Vagina (tissue), 2 donors: ENCODE results near the gene ARPC5. TPM values are rescaled to one million over a fixed set of nuclear protein-coding genes. Genes with fewer than 3 reads are reported as not detected.

Experiments
- DNase-seq, 2 donors: peaks; one replicate each; pipeline ENCODE4 v3.0.0-alpha.2; 2017; ENCODE audit errors: extremely low spot score in 2 of 2
- H3K27ac ChIP-seq: fragments of 200-600 bp; sonication (generic); one replicate; pipeline ENCODE4 v1.5.1; 2019
- H3K27me3 ChIP-seq: fragments of 200-600 bp; sonication (generic); one replicate; pipeline ENCODE4 v1.5.1; 2019
- H3K36me3 ChIP-seq, 2 donors: fragments of 200-600 bp; sonication (generic); one replicate each; pipeline ENCODE4 v1.5.1; 2017 to 2019
- H3K4me1 ChIP-seq: fragments of 200-600 bp; sonication (generic); one replicate; pipeline ENCODE4 v1.5.1; 2019
- H3K4me3 ChIP-seq, 2 donors: fragments of 200-600 bp; sonication (generic); 1 replicate in 1 of 2; 2 replicates in 1 of 2; pipeline ENCODE4 v1.5.1; 2016 to 2019
- H3K9me3 ChIP-seq: fragments of 200-600 bp; sonication (generic); one replicate; pipeline ENCODE4 v1.5.1; 2019
- POLR2A ChIP-seq, 2 donors: fragments of 450-650 bp; IDR thresholded peaks; one replicate each; pipeline ENCODE4 v1.6.1; 2017; ENCODE audit warnings: antibody characterized with exemption in 2 of 2, mild to moderate bottlenecking in 2 of 2, moderate library complexity in 2 of 2
- POLR2AphosphoS5 ChIP-seq, 2 donors: sonication (generic); formaldehyde crosslinking; IDR thresholded peaks; one replicate each; pipeline ENCODE4 v1.9.0; 2017; ENCODE audit warnings: antibody characterized with exemption in 2 of 2, mild to moderate bottlenecking in 2 of 2, low read depth in 1 of 2; ENCODE audit not compliant: insufficient read depth in 1 of 2
- intact Hi-C: fragments of 100-400 bp; cut with DNase I; formaldehyde crosslinking; loops from one replicate; pipeline ENCODE4 v1.15.1; 2023
- total RNA-seq: library from RNA; depleted of rRNA; stranded (reverse); fragments of >200 nt; gene quantifications from one replicate; pipeline ENCODE4 v1.2.3, GENCODE V29; 2016
- TF ChIP-seq, protein P1 (sequence below), 3 experiments: fragments of 450-650 bp in 2 of 3; fragments of 200-600 bp in 1 of 3; sonication (generic) in 1 of 3; IDR thresholded peaks; one replicate each; pipeline ENCODE4 v1.5.1; 2017 to 2019; ENCODE audit warnings: antibody characterized with exemption in 3 of 3, mild to moderate bottlenecking in 2 of 3, moderate library complexity in 2 of 3

The ARPC5 gene
- total RNA-seq, 1 donor from 2014 or later, result 48.4 TPM

DNA sequence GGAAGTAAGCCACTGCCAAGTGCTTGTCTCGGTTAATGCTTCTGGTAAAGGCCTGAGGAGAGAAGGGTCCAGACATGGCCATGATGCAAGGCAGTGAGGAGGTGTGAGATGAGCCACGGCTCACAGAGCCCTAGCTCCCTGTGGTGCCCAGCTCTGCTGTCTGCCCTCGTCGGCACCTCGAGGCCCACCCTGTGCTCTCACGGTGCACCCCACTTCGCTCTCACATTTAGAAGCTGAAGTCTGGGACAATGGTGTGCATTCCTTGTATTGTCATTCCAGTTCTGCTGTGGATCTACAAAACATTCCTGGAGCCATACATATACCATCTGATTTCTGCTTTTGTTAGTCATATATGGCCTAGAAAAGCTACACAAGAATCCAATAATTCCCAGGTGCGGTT is 48.7 kb downstream of the ARPC5 start:
- Histone ChIP-seq H3K27me3 (no peaks in the 10 kb centered on the region), H3K4me1 (peaks cover 22% of the 10 kb centered on the region), H3K36me3 (no peaks in the 10 kb centered on the region), H3K27ac (no peak overlapping the region), H3K9me3 (no peaks in the 10 kb centered on the region), H3K4me3 (no peak overlapping the region)
- intact Hi-C loops, result no loop called here
- TF ChIP-seq, protein P1, sequence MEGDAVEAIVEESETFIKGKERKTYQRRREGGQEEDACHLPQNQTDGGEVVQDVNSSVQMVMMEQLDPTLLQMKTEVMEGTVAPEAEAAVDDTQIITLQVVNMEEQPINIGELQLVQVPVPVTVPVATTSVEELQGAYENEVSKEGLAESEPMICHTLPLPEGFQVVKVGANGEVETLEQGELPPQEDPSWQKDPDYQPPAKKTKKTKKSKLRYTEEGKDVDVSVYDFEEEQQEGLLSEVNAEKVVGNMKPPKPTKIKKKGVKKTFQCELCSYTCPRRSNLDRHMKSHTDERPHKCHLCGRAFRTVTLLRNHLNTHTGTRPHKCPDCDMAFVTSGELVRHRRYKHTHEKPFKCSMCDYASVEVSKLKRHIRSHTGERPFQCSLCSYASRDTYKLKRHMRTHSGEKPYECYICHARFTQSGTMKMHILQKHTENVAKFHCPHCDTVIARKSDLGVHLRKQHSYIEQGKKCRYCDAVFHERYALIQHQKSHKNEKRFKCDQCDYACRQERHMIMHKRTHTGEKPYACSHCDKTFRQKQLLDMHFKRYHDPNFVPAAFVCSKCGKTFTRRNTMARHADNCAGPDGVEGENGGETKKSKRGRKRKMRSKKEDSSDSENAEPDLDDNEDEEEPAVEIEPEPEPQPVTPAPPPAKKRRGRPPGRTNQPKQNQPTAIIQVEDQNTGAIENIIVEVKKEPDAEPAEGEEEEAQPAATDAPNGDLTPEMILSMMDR (IDR thresholded peaks at IDR 0.05), result no peak
- TF ChIP-seq POLR2A (IDR thresholded peaks at IDR 0.05) (no peak), POLR2AphosphoS5 (IDR thresholded peaks at IDR 0.05; ENCODE audit: insufficient read depth in 1 of 2, low read depth in 1 of 2) (no peak)
- no peak for DNase-seq

DNA sequence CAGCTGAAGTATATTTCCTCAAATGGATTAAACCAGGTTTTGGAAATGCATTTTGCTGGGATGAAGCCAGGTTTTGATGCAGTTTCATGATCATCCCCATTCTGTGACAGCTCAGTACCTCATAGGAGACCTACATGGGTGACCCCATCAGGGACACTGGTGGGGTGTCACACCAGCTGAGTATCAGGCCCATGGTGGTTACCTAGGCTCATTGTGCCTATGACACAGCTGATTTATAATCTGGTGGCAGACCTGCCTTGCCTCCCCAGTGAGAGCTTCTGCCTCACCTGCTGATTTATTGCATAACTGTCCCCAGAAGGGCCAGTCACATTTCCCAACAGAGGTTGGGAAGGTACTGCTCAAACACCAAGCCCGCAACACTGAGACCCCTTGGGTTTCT is 49.1 kb downstream of the ARPC5 start:
- H3K27ac ChIP-seq, result no peak overlapping the region

DNA sequence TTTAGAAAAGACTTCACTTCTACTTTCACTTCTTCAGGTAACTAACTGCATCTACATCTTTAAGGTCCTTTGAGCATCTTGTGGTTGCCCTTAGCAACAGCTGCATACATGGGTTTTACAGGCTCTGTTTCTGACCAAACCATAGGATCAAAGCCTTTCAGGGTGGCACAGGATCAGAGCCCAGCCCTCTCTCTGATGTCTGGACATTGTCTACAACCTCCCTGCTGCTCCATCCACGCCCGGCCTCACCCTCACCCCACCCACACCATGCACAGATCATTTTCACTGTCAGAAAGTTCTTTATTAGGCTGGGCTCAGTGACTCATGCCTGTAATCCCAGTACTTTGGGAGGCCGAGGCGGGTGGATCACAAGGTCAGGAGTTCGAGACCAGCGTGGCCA is 50.5 kb downstream of the ARPC5 start:
- no peak overlapping the region for H3K4me3 ChIP-seq
- H3K4me1 ChIP-seq, result peaks cover 3% of the 10 kb centered on the region
- no peaks in the 10 kb centered on the region for H3K36me3 ChIP-seq
- no peak overlapping the region for H3K27ac ChIP-seq
- TF ChIP-seq POLR2A (IDR thresholded peaks at IDR 0.05), result no peak
- TF ChIP-seq, protein P1 (IDR thresholded peaks at IDR 0.05), result no peak
- no peak for TF ChIP-seq POLR2AphosphoS5 (IDR thresholded peaks at IDR 0.05; ENCODE audit: insufficient read depth in 1 of 2, low read depth in 1 of 2)
- no peaks in the 10 kb centered on the region for H3K9me3 ChIP-seq
- intact Hi-C loops, result no loop called here
- no peaks in the 10 kb centered on the region for H3K27me3 ChIP-seq
- no peak for DNase-seq

More for the DNA sequence above, 49.1 kb downstream of the ARPC5 start:
- H3K4me3 ChIP-seq, result no peak overlapping the region
- no peaks in the 10 kb centered on the region for H3K9me3 ChIP-seq
- intact Hi-C loops, result no loop called here
- TF ChIP-seq POLR2A (IDR thresholded peaks at IDR 0.05) (no peak), POLR2AphosphoS5 (IDR thresholded peaks at IDR 0.05; ENCODE audit: insufficient read depth in 1 of 2, low read depth in 1 of 2) (no peak)
- TF ChIP-seq, protein P1 (IDR thresholded peaks at IDR 0.05), result no peak
- DNase-seq, result no peak
- no peaks in the 10 kb centered on the region for H3K36me3 ChIP-seq
- peaks cover 17% of the 10 kb centered on the region for H3K4me1 ChIP-seq
- no peaks in the 10 kb centered on the region for H3K27me3 ChIP-seq

DNA sequence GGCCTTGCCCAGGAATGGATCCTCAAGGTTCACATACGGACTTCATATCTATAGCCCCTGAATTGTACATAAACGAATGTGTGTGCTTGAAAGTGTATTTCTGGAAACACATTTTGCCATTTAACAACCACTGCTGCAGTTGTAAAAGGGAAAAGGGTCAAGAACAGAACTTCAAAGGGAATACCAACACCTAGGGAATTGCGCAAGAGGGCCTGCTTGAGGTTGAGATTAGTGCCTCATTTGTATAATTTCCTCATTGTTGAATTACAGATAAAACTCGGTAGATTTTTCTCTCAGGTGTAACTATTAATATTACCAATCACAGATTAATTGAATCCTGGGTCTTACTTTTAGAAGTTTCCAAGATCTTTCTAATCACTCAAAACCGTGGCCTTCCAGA is 51.4 kb downstream of the ARPC5 start:
- Histone ChIP-seq H3K4me1 (no peaks in the 10 kb centered on the region), H3K9me3 (no peaks in the 10 kb centered on the region), H3K4me3 (no peak overlapping the region), H3K36me3 (no peaks in the 10 kb centered on the region), H3K27me3 (no peaks in the 10 kb centered on the region), H3K27ac (no peak overlapping the region)
- DNase-seq, result no peak
- TF ChIP-seq, protein P1 (IDR thresholded peaks at IDR 0.05), result no peak
- TF ChIP-seq POLR2AphosphoS5 (IDR thresholded peaks at IDR 0.05; ENCODE audit: insufficient read depth in 1 of 2, low read depth in 1 of 2), result no peak
- TF ChIP-seq POLR2A (IDR thresholded peaks at IDR 0.05), result no peak
- intact Hi-C loops, result no loop called here

DNA sequence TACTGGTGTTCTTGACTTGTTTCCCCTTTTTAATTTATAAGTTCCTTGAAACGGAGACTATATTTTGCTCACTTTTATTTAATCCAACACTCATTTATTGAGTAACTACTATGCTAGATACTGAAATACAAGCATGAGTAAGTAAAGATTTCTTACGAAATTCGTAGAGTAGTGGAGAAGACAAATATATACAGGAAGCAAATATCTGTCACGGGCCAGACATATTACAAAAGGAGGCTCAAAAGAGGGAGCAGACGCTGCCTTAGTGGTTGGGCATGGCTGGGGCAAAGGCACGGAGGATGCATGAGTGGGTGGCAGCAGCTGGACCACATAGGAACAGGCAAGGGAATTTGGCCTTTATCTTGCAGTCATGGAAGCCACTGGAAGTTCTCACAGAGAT is 52.1 kb downstream of the ARPC5 start:
- H3K4me3 ChIP-seq, result no peak overlapping the region
- no peaks in the 10 kb centered on the region for H3K36me3 ChIP-seq
- H3K27me3 ChIP-seq, result no peaks in the 10 kb centered on the region
- TF ChIP-seq POLR2A (IDR thresholded peaks at IDR 0.05) (no peak), POLR2AphosphoS5 (IDR thresholded peaks at IDR 0.05; ENCODE audit: insufficient read depth in 1 of 2, low read depth in 1 of 2) (no peak)
- TF ChIP-seq, protein P1 (IDR thresholded peaks at IDR 0.05), result no peak
- no peak overlapping the region for H3K27ac ChIP-seq
- DNase-seq, result no peak
- H3K9me3 ChIP-seq, result no peaks in the 10 kb centered on the region
- intact Hi-C loops, result no loop called here
- H3K4me1 ChIP-seq, result no peaks in the 10 kb centered on the region
